H1 (cell line): ENCODE data around the gene KCTD19. TPM values are rescaled to one million over a fixed set of nuclear protein-coding genes. Genes with fewer than 3 reads are reported as not detected.

ENCODE experiments used
- CTCF ChIA-PET: fragments of 300-600 bp; sonication (Branson Sonifier 250); formaldehyde crosslinking; loops from one replicate; lab custom pipeline; 2021; ENCODE audit not compliant: partially characterized antibody; lab: Charles Lee
- POLR2A ChIA-PET: fragments of 300-600 bp; sonication (Branson Sonifier 250); formaldehyde crosslinking; loops from one replicate; lab custom pipeline; 2021; ENCODE audit warnings: inconsistent platforms; ENCODE audit not compliant: partially characterized antibody; lab: Charles Lee
- DNase-seq, 2 experiments: peaks; one replicate each; pipeline versions ENCODE4 v3.0.0 to v3.0.0-alpha.2; 2010 to 2022; ENCODE audit warnings: low spot score in 2 of 2, low read depth in 1 of 2, mixed read lengths in 1 of 2
- FAIRE-seq: peaks from 2 replicates; lab custom pipeline; 2011; peaks lifted over from hg19 to GRCh38; lab: Jason Lieb, UNC
- H2AFZ ChIP-seq: 2 replicates; pipeline ENCODE4 v1.8.1; 2012; ENCODE audit warnings: low read length, inconsistent platforms
- H2AK5ac ChIP-seq: 2 replicates; pipeline ENCODE4 v1.6.1; 2013; ENCODE audit warnings: low read depth, low read length
- H2BK120ac ChIP-seq: replicated peaks from 2 replicates; pipeline ENCODE3; 2013; ENCODE audit warnings: low read depth, low read length, inconsistent platforms
- H2BK12ac ChIP-seq: 2 replicates; pipeline ENCODE4 v1.6.1; 2013; ENCODE audit warnings: low read depth, low read length
- H2BK15ac ChIP-seq: 2 replicates; pipeline ENCODE4 v1.6.1; 2013; ENCODE audit warnings: low read length
- H2BK20ac ChIP-seq: 2 replicates; pipeline ENCODE4 v1.6.1; 2013; ENCODE audit warnings: low read length
- H2BK5ac ChIP-seq: 2 replicates; pipeline ENCODE4 v1.6.1; 2013; ENCODE audit warnings: low read depth, low read length
- H3K14ac ChIP-seq: 2 replicates; pipeline ENCODE4 v1.6.1; 2013; ENCODE audit warnings: inconsistent platforms; ENCODE audit not compliant: insufficient read length
- H3K18ac ChIP-seq: 2 replicates; pipeline ENCODE4 v1.6.1; 2013; ENCODE audit warnings: low read length; ENCODE audit errors: extremely low read depth
- H3K23ac ChIP-seq: 2 replicates; pipeline ENCODE4 v1.6.1; 2013; ENCODE audit warnings: inconsistent platforms; ENCODE audit not compliant: insufficient read length
- H3K23me2 ChIP-seq: 2 replicates; pipeline ENCODE4 v1.6.1; 2013; ENCODE audit warnings: low read depth, low read length
- H3K27ac ChIP-seq: 2 replicates; pipeline ENCODE4 v1.6.1; 2011; ENCODE audit warnings: low read depth, low read length, inconsistent platforms
- H3K27me3 ChIP-seq, 4 experiments: replicated peaks in 1 of 4; 1 replicate in 1 of 4; 2 replicates in 3 of 4; pipeline versions ENCODE4 v1.6.1 to v1.8.1; 2011 to 2013; ENCODE audit warnings: low read length in 3 of 4, mild to moderate bottlenecking in 3 of 4, inconsistent platforms in 2 of 4, mixed read lengths in 2 of 4, moderate library complexity in 1 of 4; ENCODE audit not compliant: control insufficient read depth in 3 of 4, insufficient read depth in 3 of 4; ENCODE audit errors: extremely low read depth in 1 of 4
- H3K36me3 ChIP-seq, 4 experiments: 2 replicates each; pipeline versions ENCODE4 v1.6.1 to v1.8.1; 2011 to 2013; ENCODE audit warnings: mild to moderate bottlenecking in 4 of 4, low read length in 3 of 4, moderate library complexity in 2 of 4, control low read depth in 1 of 4, inconsistent platforms in 1 of 4; ENCODE audit not compliant: insufficient read depth in 4 of 4, control insufficient read depth in 2 of 4
- H3K4ac ChIP-seq: replicated peaks from 2 replicates; pipeline ENCODE3; 2013; ENCODE audit warnings: low read length, low read depth, mixed read lengths, inconsistent platforms; ENCODE audit not compliant: insufficient read length
- H3K4me1 ChIP-seq, 4 experiments: replicated peaks in 1 of 4; 1 replicate in 1 of 4; 2 replicates in 3 of 4; pipeline versions ENCODE4 v1.6.1 to v1.8.1; 2011 to 2013; ENCODE audit warnings: low read length in 3 of 4, inconsistent platforms in 2 of 4, mixed read lengths in 1 of 4; ENCODE audit not compliant: insufficient read depth in 4 of 4, control insufficient read depth in 3 of 4
- H3K4me2 ChIP-seq, 2 experiments: 2 replicates each; pipeline versions ENCODE4 v1.6.1 to v1.8.1; 2011 to 2013; ENCODE audit warnings: low read depth in 2 of 2, low read length in 2 of 2, control low read depth in 1 of 2, inconsistent platforms in 1 of 2, mild to moderate bottlenecking in 1 of 2; ENCODE audit not compliant: insufficient read depth in 1 of 2
- H3K4me3 ChIP-seq, 4 experiments: fragments of 200-600, 300-600 bp in 1 of 4; sonication (generic), shearing (Covaris generic), sonication (Bioruptor Twin) in 1 of 4; 2 replicates each; pipeline versions ENCODE4 v1.5.1 to v1.8.1; 2011 to 2016; ENCODE audit warnings: low read length in 4 of 4, low read depth in 3 of 4, control low read depth in 2 of 4, inconsistent platforms in 2 of 4, mild to moderate bottlenecking in 2 of 4, mixed read lengths in 1 of 4, moderate library complexity in 1 of 4; ENCODE audit not compliant: insufficient read depth in 2 of 4; ENCODE audit errors: extremely low read depth in 1 of 4
- H3K56ac ChIP-seq: replicated peaks from 2 replicates; pipeline ENCODE3; 2013; ENCODE audit warnings: low read depth, mild to moderate bottlenecking, mixed read lengths, low read length, inconsistent platforms; ENCODE audit not compliant: insufficient read length
- H3K79me1 ChIP-seq: 2 replicates; pipeline ENCODE4 v1.6.1; 2013; ENCODE audit warnings: low read depth, low read length, control low read depth
- H3K79me2 ChIP-seq, 2 experiments: 2 replicates each; pipeline versions ENCODE4 v1.6.1 to v1.8.1; 2012 to 2013; ENCODE audit warnings: low read length in 2 of 2, mild to moderate bottlenecking in 2 of 2, inconsistent platforms in 1 of 2; ENCODE audit not compliant: insufficient read depth in 2 of 2, control insufficient read depth in 1 of 2
- H3K9ac ChIP-seq, 4 experiments: replicated peaks in 1 of 4; 1 replicate in 1 of 4; 2 replicates in 3 of 4; pipeline versions ENCODE4 v1.6.1 to v1.8.1; 2011 to 2013; ENCODE audit warnings: low read depth in 3 of 4, low read length in 3 of 4, control low read depth in 2 of 4, mild to moderate bottlenecking in 2 of 4, moderate library complexity in 2 of 4, inconsistent platforms in 1 of 4; ENCODE audit errors: extremely low read depth in 1 of 4
- H3K9me3 ChIP-seq, 2 experiments: 2 replicates each; pipeline versions ENCODE4 v1.6.1 to v1.8.1; 2012 to 2013; ENCODE audit warnings: mild to moderate bottlenecking in 2 of 2, moderate library complexity in 2 of 2, control low read depth in 1 of 2, inconsistent platforms in 1 of 2, low read depth in 1 of 2, low read length in 1 of 2, mixed read lengths in 1 of 2; ENCODE audit not compliant: insufficient read depth in 2 of 2
- H4K20me1 ChIP-seq, 2 experiments: replicated peaks in 1 of 2; 2 replicates each; pipeline versions ENCODE3 to v1.8.1; 2011 to 2013; ENCODE audit warnings: inconsistent platforms in 2 of 2, low read length in 2 of 2, mild to moderate bottlenecking in 1 of 2; ENCODE audit not compliant: insufficient read depth in 2 of 2, control insufficient read depth in 1 of 2
- H4K5ac ChIP-seq: 2 replicates; pipeline ENCODE4 v1.6.1; 2013; ENCODE audit warnings: low read length, low read depth, mixed read lengths, inconsistent platforms; ENCODE audit not compliant: insufficient read length
- H4K8ac ChIP-seq: 2 replicates; pipeline ENCODE4 v1.8.0; 2013; ENCODE audit warnings: mild to moderate bottlenecking, moderate library complexity, low read length, inconsistent platforms; ENCODE audit not compliant: insufficient read depth; ENCODE audit errors: extremely low read depth
- H4K91ac ChIP-seq: replicated peaks from 2 replicates; pipeline ENCODE3; 2013; ENCODE audit warnings: low read length, mixed read lengths, inconsistent platforms; ENCODE audit not compliant: insufficient read length
- BRCA1 ChIP-seq: IDR thresholded peaks from 2 replicates; pipeline ENCODE4 v1.6.1; 2012; ENCODE audit warnings: low read depth, low read length, improper control_type of control experiment
- CHD2 ChIP-seq: IDR thresholded peaks from 2 replicates; pipeline ENCODE4 v1.6.1; 2012; ENCODE audit warnings: low read length, improper control_type of control experiment
- GTF2F1 ChIP-seq: IDR thresholded peaks from 2 replicates; pipeline ENCODE4 v1.6.1; 2012; ENCODE audit warnings: low read depth, low read length, improper control_type of control experiment, borderline replicate concordance
- PHF8 ChIP-seq: fragments of 200-600 bp; sonication (generic); conservative IDR thresholded peaks from 2 replicates; pipeline ENCODE4 v1.7.1; 2012; ENCODE audit warnings: low read depth, mild to moderate bottlenecking, inconsistent platforms, low read length, moderate library complexity
- RBBP5 ChIP-seq: IDR thresholded peaks from 2 replicates; pipeline ENCODE4 v1.7.1; 2012; ENCODE audit warnings: low read depth, mild to moderate bottlenecking, inconsistent platforms, low read length, moderate library complexity, borderline replicate concordance
- SP1 ChIP-seq: IDR thresholded peaks from 2 replicates; pipeline ENCODE4 v1.6.1; 2011; ENCODE audit warnings: low read depth, low read length
- TAF1 ChIP-seq: IDR thresholded peaks from 2 replicates; pipeline ENCODE4 v1.6.1; 2011; ENCODE audit warnings: mild to moderate bottlenecking, low read depth, low read length
- TAF7 ChIP-seq: optimal IDR thresholded peaks from 2 replicates; pipeline ENCODE3; 2011; ENCODE audit warnings: low read depth, mild to moderate bottlenecking, inconsistent platforms, low read length, moderate library complexity, borderline replicate concordance
- YY1 ChIP-seq: IDR thresholded peaks from 2 replicates; pipeline ENCODE4 v1.6.1; 2011; ENCODE audit warnings: low read depth, mild to moderate bottlenecking, low read length
- WGBS, 2 experiments: shearing (Covaris generic) in 1 of 2; methylation state at CpG; one replicate each; pipeline versions ENCODE4 v1.1.6 to v1.1.7; 2013 to 2015; ENCODE audit warnings: low lambda C conversion rate in 2 of 2, mixed read lengths in 2 of 2, inconsistent platforms in 1 of 2, low coverage in 1 of 2, missing lambda C conversion rate in 1 of 2; ENCODE audit not compliant: insufficient replicate concordance in 2 of 2, insufficient coverage in 1 of 2, insufficient read length in 1 of 2; ENCODE audit errors: extremely low coverage in 1 of 2, missing lambda C conversion rate in 1 of 2; 5-methylcytosine and 5-hydroxymethylcytosine counted together
- polyA plus RNA-seq, 7 experiments: library from polyadenylated mRNA; depleted of rRNA in 3 of 7; stranded (reverse) in 5 of 7; unstranded in 2 of 7; fragments of >200 nt in 5 of 7; fragments of 200-250 nt in 2 of 7; gene quantifications; 1 replicate in 5 of 7; 2 replicates in 1 of 7; 4 replicates in 1 of 7; pipeline versions ENCODE4 v1.2.1 to v1.2.3, GENCODE V29; 2011 to 2013; ENCODE audit warnings: missing spikeins in 2 of 7, mixed read lengths in 2 of 7
- total RNA-seq: library from RNA; stranded (reverse); fragmentation: NEBNext Ultra II Directional; extraction: Animal tissue kit (Norgen Biotek cat#: 25700); gene quantifications from 2 replicates; pipeline ENCODE4 v1.2.1, GENCODE V29; 2021
- TF ChIP-seq, protein P1 (sequence below): IDR thresholded peaks from 2 replicates; pipeline ENCODE4 v1.6.1; 2012; ENCODE audit warnings: inconsistent platforms

The KCTD19 gene
- total and polyA plus RNA-seq, 2 of the 8 experiments (the other 6 are each of a cell fraction or from before 2014, with no cell fraction given) = 0.06 to 0.24 TPM

DNA sequence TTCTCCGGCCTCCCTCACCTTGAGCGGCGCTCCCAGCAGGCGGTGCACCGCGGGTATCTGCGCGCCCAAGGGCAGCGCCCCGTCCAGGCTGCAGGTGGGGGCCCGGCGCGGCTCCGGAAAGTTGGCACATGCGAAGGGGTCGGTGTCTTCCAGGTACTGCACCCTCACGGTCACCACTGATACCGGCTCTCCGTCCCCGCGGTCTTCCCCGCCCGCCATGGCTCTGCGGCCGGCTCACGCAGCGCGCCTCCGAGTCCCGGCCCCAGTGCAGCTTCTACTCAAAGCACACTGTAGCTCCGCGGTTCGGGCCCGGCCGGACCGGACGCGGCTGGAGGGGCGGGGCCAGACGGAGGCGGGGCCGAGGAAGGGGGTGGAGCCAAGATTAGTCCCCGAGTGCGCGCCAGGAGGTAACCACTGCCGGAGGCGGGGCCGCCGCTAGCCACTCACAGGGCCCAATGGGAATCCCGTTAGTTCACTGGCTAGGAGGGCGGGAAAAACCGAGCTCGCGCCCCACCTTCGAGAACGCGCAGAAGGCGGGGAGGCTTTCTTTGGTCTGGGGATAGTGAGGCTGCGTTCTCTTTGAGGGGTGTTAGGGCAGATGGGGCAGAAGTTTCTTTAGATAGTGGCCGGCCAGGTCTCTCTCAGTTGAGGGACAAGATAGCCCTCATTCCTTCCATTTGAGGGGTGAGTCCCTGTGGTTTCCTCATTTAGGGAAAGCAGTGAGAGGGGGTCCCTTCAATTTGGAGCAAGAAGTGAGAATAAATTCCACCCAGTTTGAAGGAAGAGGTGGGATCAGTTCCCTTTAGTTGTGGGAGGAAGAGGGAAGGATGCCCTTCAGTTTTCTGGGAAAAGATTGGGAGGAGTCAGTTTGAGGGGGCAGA is 79.1 kb downstream of the KCTD19 start, which contains the start of gene FHOD1:
Gene FHOD1 (minus strand): TSS at position 290 of the 881 bp plus-strand sequence. CDS start 71 bp downstream, at position 219.
- H2BK120ac ChIP-seq = no peak within 1 kb of the TSS
- peak within 1 kb of the TSS; percentile 67 to 87 (median 70) for H3K4me3 ChIP-seq
- no peak within 1 kb of the TSS for H3K23ac ChIP-seq
- POLR2A ChIA-PET = interaction anchor here (0.6 to 6.8 kb wide), 21 partner anchors 11 to 96 kb away, joined by 3 to 111 read pairs (median 4); partner anchors contain the start of genes ELMO3 and TMEM208
- H2AFZ ChIP-seq = no peak within 1 kb of the TSS
- peaks cover 0 to 21% (median 13%) of the 10 kb centered on the region in 4 experiments; a peak in 5 of 7 replicates for H3K27me3 ChIP-seq
- CTCF ChIA-PET = interaction anchor here (0.8 to 4.4 kb wide), 18 partner anchors 9 to 198 kb away, joined by 3 to 33 read pairs (median 4); partner anchors contain the start of genes B3GNT9, KCTD19 and LRRC36
- peak within 1 kb of the TSS; percentile 92 to 95 for H3K4me2 ChIP-seq
- peaks cover 0 to 21% of the 10 kb centered on the region in 2 experiments; a peak in 2 of 4 replicates for H3K79me2 ChIP-seq
- no peak within 1 kb of the TSS for H2AK5ac ChIP-seq
- whole genome bisulfite sequencing, 2 experiments = 2% methylated on average over 37 of the region's 60 CpGs; no CpG with 5 or more reads in 1 of the 2 experiments
- H3K27ac ChIP-seq = peak within 1 kb of the TSS; percentile 85
- no peak within 1 kb of the TSS for H3K14ac ChIP-seq
- peak within 1 kb of the TSS; percentile 62 for H3K4ac ChIP-seq
- H3K4me1 ChIP-seq = peaks cover 9 to 30% (median 13%) of the 10 kb centered on the region in 4 experiments
- H2BK15ac ChIP-seq = 0 out of 2 replicates have a peak within 1 kb of the TSS, but pooled peaks have one; percentile 0
- H4K8ac ChIP-seq = peak within 1 kb of the TSS; percentile 87
- FAIRE-seq (no peak), DNase-seq (peak; percentile 84 to 100)
- H4K5ac ChIP-seq = peak within 1 kb of the TSS; percentile 2
- peaks cover 0 to under 1% of the 10 kb centered on the region in 2 experiments for H4K20me1 ChIP-seq
- H3K23me2 ChIP-seq = peaks cover 12% of the 10 kb centered on the region; the same call in 1 of the 2 replicates
- H3K56ac ChIP-seq = peak within 1 kb of the TSS; percentile 77
- peak within 1 kb of the TSS; percentile 47 to 74 (median 66); a peak in 6 of 7 replicates for H3K9ac ChIP-seq
- H3K9me3 ChIP-seq = no peaks in the 10 kb centered on the region
- no peaks in the 10 kb centered on the region for H3K36me3 ChIP-seq
- H2BK5ac ChIP-seq = peak within 1 kb of the TSS; percentile 96; the same call in 1 of the 2 replicates
- H2BK12ac ChIP-seq = 0 out of 2 replicates have a peak within 1 kb of the TSS, but pooled peaks have one; percentile 52
- peak within 1 kb of the TSS; percentile 57 for H4K91ac ChIP-seq
- peaks cover 8% of the 10 kb centered on the region for H3K79me1 ChIP-seq
- H3K18ac ChIP-seq = peak within 1 kb of the TSS; percentile 90
- H2BK20ac ChIP-seq = no peak within 1 kb of the TSS
- TF ChIP-seq TAF1 = peak; percentile 67
- 0 out of 2 replicates have a peak, but pooled peaks have one; percentile 36 for TF ChIP-seq SP1
- no peak; the same call in 1 of the 2 replicates for TF ChIP-seq RBBP5
- no peak for TF ChIP-seq YY1
- peak; percentile 81 for TF ChIP-seq TAF7
- TF ChIP-seq, protein P1, sequence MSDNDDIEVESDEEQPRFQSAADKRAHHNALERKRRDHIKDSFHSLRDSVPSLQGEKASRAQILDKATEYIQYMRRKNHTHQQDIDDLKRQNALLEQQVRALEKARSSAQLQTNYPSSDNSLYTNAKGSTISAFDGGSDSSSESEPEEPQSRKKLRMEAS = peak; percentile 85
- TF ChIP-seq CHD2 = peak; percentile 74
- TF ChIP-seq PHF8 = 0 out of 2 replicates have a peak, but pooled peaks have one; percentile 55
- TF ChIP-seq BRCA1 = no peak
- TF ChIP-seq GTF2F1 = 0 out of 2 replicates have a peak, but pooled peaks have one; percentile 42
